HFFc6 (cell line): Measurements from ENCODE around the gene IFRD1. TPM values are rescaled to one million over a fixed set of nuclear protein-coding genes. Genes with fewer than 3 reads are reported as not detected.
A peak's percentile ranks its signal among the peaks of the same experiment; 100 is the strongest.

ENCODE experiments used
- DNase-seq: peaks from one replicate; pipeline ENCODE4 v3.0.0-alpha.2; 2018
- H3K27ac Mint-ChIP-seq: 2 replicates; pipeline ENCODE4 v1.8.0; 2020; ENCODE audit warnings: mild to moderate bottlenecking, mixed read lengths
- H3K27me3 Mint-ChIP-seq: 2 replicates; pipeline ENCODE4 v1.8.0; 2021; ENCODE audit warnings: mild to moderate bottlenecking, moderate library complexity, mixed read lengths; ENCODE audit not compliant: insufficient read depth
- H3K36me3 Mint-ChIP-seq: 2 replicates; pipeline ENCODE4 v1.8.0; 2021; ENCODE audit warnings: low read depth, mixed read lengths
- H3K4me1 Mint-ChIP-seq: 2 replicates; pipeline ENCODE4 v1.8.0; 2020; ENCODE audit warnings: low read depth, mixed read lengths
- H3K4me3 Mint-ChIP-seq: 2 replicates; pipeline ENCODE4 v1.8.0; 2020; ENCODE audit warnings: mild to moderate bottlenecking, moderate library complexity, mixed read lengths
- H3K9me3 Mint-ChIP-seq: 2 replicates; pipeline ENCODE4 v1.8.0; 2020; ENCODE audit warnings: mild to moderate bottlenecking, mixed read lengths
- total RNA-seq, 6 experiments: library from RNA; stranded (reverse); fragmentation: NEBNext Ultra II Directional; extraction: Animal tissue kit (Norgen Biotek cat#: 25700); gene quantifications; 2 replicates in 1 of 6; 3 replicates in 5 of 6; pipeline ENCODE4 v1.2.3, GENCODE V29; 2021
- TF ChIP-seq, protein P1 (sequence below): fragments of 200-600 bp; sonication (generic); IDR thresholded peaks from 2 replicates; pipeline ENCODE4 v1.5.0; 2021; ENCODE audit warnings: antibody characterized with exemption, mild to moderate bottlenecking

IFRD1 gene
- total RNA-seq, 6 experiments from 2014 or later: 25.4 to 30.0 (median 27.5) TPM

- Mint-ChIP-seq H3K9me3 (peaks cover 4% of the 10 kb centered on the region; the same call in 1 of the 2 replicates), H3K27me3 (no peaks in the 10 kb centered on the region), H3K4me3 (no peak overlapping the region), H3K4me1 (peaks cover 45% of the 10 kb centered on the region), H3K36me3 (peaks cover 4% of the 10 kb centered on the region; the same call in 1 of the 2 replicates), H3K27ac (peak overlapping the region; percentile 72)
- no peak for DNase-seq
- TF ChIP-seq, protein P1, sequence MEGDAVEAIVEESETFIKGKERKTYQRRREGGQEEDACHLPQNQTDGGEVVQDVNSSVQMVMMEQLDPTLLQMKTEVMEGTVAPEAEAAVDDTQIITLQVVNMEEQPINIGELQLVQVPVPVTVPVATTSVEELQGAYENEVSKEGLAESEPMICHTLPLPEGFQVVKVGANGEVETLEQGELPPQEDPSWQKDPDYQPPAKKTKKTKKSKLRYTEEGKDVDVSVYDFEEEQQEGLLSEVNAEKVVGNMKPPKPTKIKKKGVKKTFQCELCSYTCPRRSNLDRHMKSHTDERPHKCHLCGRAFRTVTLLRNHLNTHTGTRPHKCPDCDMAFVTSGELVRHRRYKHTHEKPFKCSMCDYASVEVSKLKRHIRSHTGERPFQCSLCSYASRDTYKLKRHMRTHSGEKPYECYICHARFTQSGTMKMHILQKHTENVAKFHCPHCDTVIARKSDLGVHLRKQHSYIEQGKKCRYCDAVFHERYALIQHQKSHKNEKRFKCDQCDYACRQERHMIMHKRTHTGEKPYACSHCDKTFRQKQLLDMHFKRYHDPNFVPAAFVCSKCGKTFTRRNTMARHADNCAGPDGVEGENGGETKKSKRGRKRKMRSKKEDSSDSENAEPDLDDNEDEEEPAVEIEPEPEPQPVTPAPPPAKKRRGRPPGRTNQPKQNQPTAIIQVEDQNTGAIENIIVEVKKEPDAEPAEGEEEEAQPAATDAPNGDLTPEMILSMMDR: no peak
Observed at GRCh38 chr7:112421666-112422486, 28.4 kb upstream of the IFRD1 start.

GRCh38 chr7:112422842-112423496 is 27.3 kb upstream of the IFRD1 start:
- H3K9me3 Mint-ChIP-seq: no peaks in the 10 kb centered on the region
- TF ChIP-seq, protein P1: no peak
- DNase-seq: peak; percentile 90
- peak overlapping the region; percentile 72 for H3K27ac Mint-ChIP-seq
- H3K27me3 Mint-ChIP-seq: no peaks in the 10 kb centered on the region; the same call in 1 of the 2 replicates
- H3K4me3 Mint-ChIP-seq: peak overlapping the region; percentile 14
- H3K4me1 Mint-ChIP-seq: peaks cover 45% of the 10 kb centered on the region
- H3K36me3 Mint-ChIP-seq: no peaks in the 10 kb centered on the region

- no peak overlapping the region for H3K4me3 Mint-ChIP-seq
- H3K4me1 Mint-ChIP-seq: peaks cover 45% of the 10 kb centered on the region
- H3K27ac Mint-ChIP-seq: peak overlapping the region; percentile 72
- DNase-seq: no peak
- H3K36me3 Mint-ChIP-seq: no peaks in the 10 kb centered on the region
- H3K27me3 Mint-ChIP-seq: no peaks in the 10 kb centered on the region; the same call in 1 of the 2 replicates
- TF ChIP-seq, protein P1: no peak
- H3K9me3 Mint-ChIP-seq: no peaks in the 10 kb centered on the region
Observed at GRCh38 chr7:112423987-112424386, 26.3 kb upstream of the IFRD1 start.

DNA sequence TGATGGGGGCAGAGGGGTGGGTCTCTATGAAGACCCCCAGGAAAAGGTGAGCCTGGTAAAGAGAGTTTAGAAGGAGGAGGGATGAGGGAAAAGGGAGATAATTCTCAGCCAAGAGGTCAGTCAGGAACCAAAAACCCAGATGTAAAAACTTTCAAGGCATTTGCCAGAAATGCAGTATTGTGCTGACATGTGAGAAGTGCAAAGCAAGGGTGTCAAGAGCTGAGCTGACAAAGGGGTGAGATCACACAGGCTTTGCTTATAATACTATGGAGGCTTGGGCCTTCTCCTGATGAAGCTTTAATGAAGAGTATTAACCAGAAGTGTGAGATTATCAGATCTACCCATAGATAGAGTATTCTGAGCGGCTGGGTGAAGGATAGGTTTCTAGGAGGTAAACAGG is 22.3 kb upstream of the IFRD1 start:
- DNase-seq: no peak
- TF ChIP-seq, protein P1: no peak
- Mint-ChIP-seq H3K4me3 (no peak overlapping the region), H3K27ac (no peak overlapping the region), H3K4me1 (peaks cover 31% of the 10 kb centered on the region), H3K36me3 (no peaks in the 10 kb centered on the region), H3K9me3 (no peaks in the 10 kb centered on the region), H3K27me3 (peaks cover 1% of the 10 kb centered on the region; the same call in 1 of the 2 replicates)

DNA sequence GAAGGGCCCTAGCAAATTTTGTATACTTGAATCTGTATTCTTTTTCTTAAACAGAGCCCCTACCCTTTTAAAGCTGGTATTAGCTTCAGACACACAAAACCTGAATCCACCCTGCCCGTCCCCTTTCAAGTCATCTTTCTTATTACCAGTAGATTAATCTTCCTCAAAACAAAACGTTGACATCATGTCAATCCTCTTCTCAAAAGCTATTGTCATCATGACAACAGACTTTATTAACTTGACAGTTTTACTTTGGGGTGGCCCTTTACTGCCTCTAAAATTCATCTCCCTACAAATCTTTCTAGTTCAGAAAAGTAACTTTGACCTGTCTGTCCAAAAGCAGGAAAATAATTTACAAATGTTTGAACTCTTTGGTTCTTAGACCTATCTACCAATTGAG is 21.5 kb upstream of the IFRD1 start:
- H3K9me3 Mint-ChIP-seq: no peaks in the 10 kb centered on the region
- TF ChIP-seq, protein P1: no peak
- peaks cover 1% of the 10 kb centered on the region; the same call in 1 of the 2 replicates for H3K27me3 Mint-ChIP-seq
- no peak overlapping the region for H3K27ac Mint-ChIP-seq
- no peaks in the 10 kb centered on the region for H3K36me3 Mint-ChIP-seq
- no peak for DNase-seq
- no peak overlapping the region for H3K4me3 Mint-ChIP-seq
- peaks cover 24% of the 10 kb centered on the region for H3K4me1 Mint-ChIP-seq
